ENCODE measurements around the gene FAM114A2.

The FAM114A2 gene

GRCh38 chr5:154000703-154001102, 38.0 kb downstream of the FAM114A2 start:
- intact Hi-C loops (cut with DNase I) = no loop called here
- no peak for DNase-seq

DNA sequence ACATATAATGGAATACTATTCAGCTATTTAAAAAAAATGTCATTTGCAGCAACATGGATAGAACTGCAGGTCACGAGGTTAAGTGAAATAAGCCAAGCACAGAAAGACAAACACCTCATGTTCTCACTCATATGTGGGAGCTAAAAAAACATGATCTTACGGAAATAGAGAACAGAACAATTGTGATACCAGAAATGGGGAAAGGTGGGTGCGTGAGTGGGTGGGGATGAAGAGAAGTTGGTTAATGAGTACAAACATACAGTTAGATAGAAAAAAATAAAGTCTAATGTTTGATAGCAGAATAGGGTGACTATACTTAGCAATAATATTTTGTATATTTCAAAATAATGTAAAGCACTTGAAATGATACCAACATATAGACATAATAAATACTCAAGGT, 38.7 kb downstream of the FAM114A2 start:
- intact Hi-C loops (cut with DNase I) = no loop called here
- peak in 21 of 42 donors; percentile 5 to 68 (median 18) for DNase-seq

GRCh38 chr5:153998768-153999167, 39.9 kb downstream of the FAM114A2 start:
- intact Hi-C loops (cut with DNase I) = no loop called here
- DNase-seq = no peak

GRCh38 chr5:153998010-153998409, 40.7 kb downstream of the FAM114A2 start:
- intact Hi-C loops (cut with DNase I) = no loop called here
- no peak for DNase-seq

GRCh38 chr5:153991168-153991567, 47.5 kb downstream of the FAM114A2 start:
- intact Hi-C loops (cut with DNase I) = no loop called here
- DNase-seq = no peak

GRCh38 chr5:153988510-153988909, 50.2 kb downstream of the FAM114A2 start:
- intact Hi-C loops (cut with DNase I) = no loop called here
- DNase-seq = no peak

- no peak for DNase-seq
- intact Hi-C loops (cut with DNase I) = no loop called here
These were observed 51.4 kb downstream of the FAM114A2 start for GRCh38 chr5:153987301-153987700.

DNA sequence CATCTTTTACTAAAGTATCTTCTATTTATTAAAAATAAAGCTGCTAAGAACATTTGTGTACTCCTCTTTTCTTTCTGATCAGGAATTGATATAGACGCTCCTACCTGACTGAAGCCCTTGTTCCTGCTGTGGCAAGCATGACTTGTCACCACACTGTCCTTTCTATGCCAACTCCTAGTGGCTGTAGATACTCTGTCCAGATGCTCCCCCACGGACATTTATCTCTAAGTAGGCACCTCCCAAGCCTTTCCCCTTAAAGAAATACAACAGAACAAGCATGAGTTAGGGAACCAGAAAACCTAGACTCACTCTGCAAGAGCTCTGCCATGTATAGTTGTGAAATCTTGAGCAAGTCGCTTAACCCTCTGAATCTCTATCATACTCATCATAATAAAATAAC, 53.2 kb downstream of the FAM114A2 start:
- intact Hi-C loops (cut with DNase I) = no loop called here

GRCh38 chr5:153983885-153984284, 54.8 kb downstream of the FAM114A2 start:
- no peak for DNase-seq
- intact Hi-C loops (cut with DNase I) = no loop called here

More for the DNA sequence above, 53.2 kb downstream of the FAM114A2 start:
- no peak for DNase-seq

GRCh38 chr5:153981905-153982605, 56.7 kb downstream of the FAM114A2 start:
- DNase-seq = no peak
- intact Hi-C loops (cut with DNase I) = no loop called here

GRCh38 chr5:153979028-153979783, 59.5 kb downstream of the FAM114A2 start:
- no peak for DNase-seq
- intact Hi-C loops (cut with DNase I) = loop anchor here (10.0 kb wide), 1 partner anchor 426 kb away; no protein-coding TSS in a partner anchor

GRCh38 chr5:153974813-153975163, 63.9 kb downstream of the FAM114A2 start:
- no peak for DNase-seq
- intact Hi-C loops (cut with DNase I) = loop anchor here (10.0 kb wide), 1 partner anchor 430 kb away; no protein-coding TSS in a partner anchor

DNA sequence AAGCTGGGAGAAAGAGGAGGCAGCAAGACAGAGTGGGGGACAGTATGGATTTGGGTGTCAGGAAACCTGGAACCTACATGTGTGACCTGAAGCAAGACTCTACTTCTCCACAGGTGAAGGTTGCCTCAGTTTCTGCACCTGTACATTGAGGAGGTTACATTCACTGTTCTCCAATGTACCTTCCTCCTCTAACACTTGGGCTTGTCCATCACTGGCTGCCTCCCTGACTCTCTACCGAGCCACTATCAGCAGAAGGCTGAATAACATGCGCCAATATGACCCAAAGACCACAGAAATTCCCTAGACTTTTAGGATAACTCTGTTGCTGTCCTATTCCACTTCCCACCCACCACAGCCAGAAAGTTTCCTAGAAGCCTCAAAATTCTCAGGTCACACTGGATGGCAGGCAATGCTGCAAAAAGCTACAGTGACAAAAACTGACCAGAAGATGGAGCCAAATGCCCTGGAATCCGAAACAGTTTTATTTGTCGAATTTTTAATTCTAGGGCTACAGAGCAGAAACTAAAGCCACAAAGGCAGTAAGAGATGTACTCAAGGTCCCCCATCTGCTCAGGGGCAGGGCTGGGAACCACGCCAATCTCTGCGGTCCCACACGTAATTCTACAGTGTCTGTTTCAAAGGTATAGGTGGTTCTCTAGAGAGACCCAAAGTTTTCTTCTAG, 64.4 kb downstream of the FAM114A2 start:
- intact Hi-C loops (cut with DNase I) = loop anchor here (10.0 kb wide), 1 partner anchor 431 kb away; no protein-coding TSS in a partner anchor
- DNase-seq = peak in 23 of 42 donors; percentile 14 to 77 (median 47)

DNA sequence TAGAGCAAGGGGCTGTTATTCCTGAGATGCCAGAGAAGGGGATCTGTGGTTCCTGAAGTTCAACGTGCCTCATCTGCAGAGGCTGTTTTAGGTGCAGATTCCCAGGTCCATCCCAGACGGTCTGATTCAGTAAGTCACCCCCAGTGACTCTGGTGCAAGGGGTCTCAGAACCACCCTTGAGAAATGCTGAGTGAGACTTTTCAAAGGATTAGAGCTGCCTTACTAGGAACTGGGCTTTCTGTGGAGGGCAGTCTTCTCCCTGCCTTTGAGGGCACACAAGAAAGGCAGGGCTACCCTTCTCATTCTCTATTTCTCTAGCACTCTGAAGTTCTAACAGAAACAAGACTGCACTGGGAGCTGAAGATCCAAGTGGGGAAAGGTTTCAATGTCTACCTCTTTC, 66.5 kb downstream of the FAM114A2 start:
- DNase-seq = peak in 1 of 42 donors; percentile 10
- intact Hi-C loops (cut with DNase I) = loop anchor here (10.0 kb wide), 1 partner anchor 433 kb away; no protein-coding TSS in a partner anchor

GRCh38 chr5:153970496-153970895, 68.2 kb downstream of the FAM114A2 start:
- no peak for DNase-seq
- intact Hi-C loops (cut with DNase I) = loop anchor here (10.0 kb wide), 1 partner anchor 434 kb away; no protein-coding TSS in a partner anchor

- intact Hi-C loops (cut with DNase I) = loop anchor here (5.0 kb wide), 1 partner anchor 1437 kb away; no protein-coding TSS in a partner anchor
- no peak for DNase-seq
These were observed 69.2 kb downstream of the FAM114A2 start for GRCh38 chr5:153969563-153969895.

DNA sequence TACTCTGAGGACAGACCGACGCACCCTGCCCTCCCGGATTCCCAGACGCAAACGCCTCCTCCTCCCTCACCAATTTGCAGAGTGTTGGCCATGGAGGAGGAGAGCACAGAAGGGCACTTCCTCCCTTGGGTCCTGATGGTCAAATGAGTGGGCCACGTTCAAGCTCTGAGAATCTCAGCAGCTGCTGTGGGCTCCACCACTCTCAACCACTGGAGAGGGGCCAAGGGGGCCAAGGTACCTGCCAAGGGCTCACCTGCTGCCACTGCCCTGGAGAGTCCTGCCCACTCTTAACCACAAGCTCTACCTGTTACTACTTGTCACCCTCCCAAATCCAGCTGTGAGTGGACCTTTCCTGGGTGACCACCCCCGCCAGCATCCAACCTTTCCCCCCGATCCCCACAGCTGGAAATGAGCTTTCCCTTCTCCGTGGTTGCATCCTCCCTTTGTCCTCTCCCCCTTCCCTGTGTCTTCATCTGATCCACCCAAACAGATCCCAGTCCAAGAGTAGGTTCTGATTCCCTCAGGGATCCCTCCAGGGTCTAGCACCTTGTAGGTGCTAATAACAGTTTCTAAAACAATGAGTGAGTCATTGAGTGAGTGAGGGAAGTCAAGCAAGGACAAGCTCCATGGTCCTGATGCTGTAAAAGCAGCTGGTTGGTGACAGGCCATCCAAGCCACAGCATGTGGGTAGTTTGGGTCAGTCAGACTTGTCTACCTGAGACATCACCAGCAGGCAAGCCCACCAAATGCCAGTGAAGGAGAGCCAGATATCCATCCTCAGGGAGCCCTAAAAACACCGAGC, 69.7 kb downstream of the FAM114A2 start:
- intact Hi-C loops (cut with DNase I) = loop anchor here (5.0 kb wide), 1 partner anchor 1437 kb away; no protein-coding TSS in a partner anchor
- DNase-seq = no peak

- intact Hi-C loops (cut with DNase I) = loop anchor here (5.0 kb wide), 1 partner anchor 1433 kb away; no protein-coding TSS in a partner anchor
- peak in 40 of 42 donors; percentile 36 to 84 (median 62) for DNase-seq
These were observed 73.6 kb downstream of the FAM114A2 start for GRCh38 chr5:153964880-153965645.
